Chondrocyte (in vitro differentiated cells): ENCODE measurements around the gene CBX6. TPM values are rescaled to one million over a fixed set of nuclear protein-coding genes. Genes with fewer than 3 reads are reported as not detected.

ENCODE experiments used
- DNase-seq: peaks from one replicate; pipeline ENCODE4 v3.0.0; 2021; ENCODE audit warnings: mixed read lengths, low spot score
- H3K27ac Mint-ChIP-seq: one replicate; pipeline ENCODE4 v1.8.0; 2021; ENCODE audit warnings: mild to moderate bottlenecking, moderate library complexity, mixed read lengths; ENCODE audit not compliant: unreplicated experiment
- H3K27me3 Mint-ChIP-seq: 2 replicates; pipeline ENCODE4 v1.8.0; 2021; ENCODE audit warnings: low read depth, mixed read lengths
- H3K36me3 Mint-ChIP-seq: 2 replicates; pipeline ENCODE4 v1.8.0; 2021; ENCODE audit warnings: low read depth, mixed read lengths
- H3K4me1 Mint-ChIP-seq: 2 replicates; pipeline ENCODE4 v1.8.0; 2021; ENCODE audit warnings: low read depth, mild to moderate bottlenecking, mixed read lengths
- H3K4me3 Mint-ChIP-seq: one replicate; pipeline ENCODE4 v1.8.0; 2021; ENCODE audit warnings: mild to moderate bottlenecking, moderate library complexity, mixed read lengths; ENCODE audit not compliant: unreplicated experiment
- H3K9me3 Mint-ChIP-seq: 2 replicates; pipeline ENCODE4 v1.8.0; 2021; ENCODE audit warnings: low read depth, mixed read lengths
- CTCF ChIP-seq: fragments of 200-600 bp; sonication (generic); IDR thresholded peaks from 2 replicates; pipeline ENCODE4 v1.5.0; 2021; ENCODE audit warnings: antibody characterized with exemption, mild to moderate bottlenecking, moderate library complexity
- total RNA-seq: library from RNA; stranded (reverse); gene quantifications from 3 replicates; pipeline ENCODE4 v1.2.1, GENCODE V29; 2021

Gene CBX6
- total RNA-seq, 1 donor from 2014 or later = 80.1 TPM

- DNase-seq = no peak
- Mint-ChIP-seq H3K27ac (no peak overlapping the region), H3K36me3 (peaks cover 15% of the 10 kb centered on the region), H3K4me3 (no peak overlapping the region), H3K9me3 (no peaks in the 10 kb centered on the region), H3K27me3 (peaks cover 10% of the 10 kb centered on the region), H3K4me1 (peaks cover 10% of the 10 kb centered on the region)
- no peak for TF ChIP-seq CTCF
Measured at GRCh38 chr22:38837414-38837928, 34.5 kb downstream of the CBX6 start.

GRCh38 chr22:38835888-38836301 is 36.1 kb downstream of the CBX6 start:
- H3K27me3 Mint-ChIP-seq = peaks cover 9% of the 10 kb centered on the region

GRCh38 chr22:38834991-38835390 is 37.0 kb downstream of the CBX6 start:
- peak; percentile 40 for DNase-seq
- H3K4me1 Mint-ChIP-seq = peaks cover 3% of the 10 kb centered on the region
- peaks cover 6% of the 10 kb centered on the region for H3K27me3 Mint-ChIP-seq
- no peak for TF ChIP-seq CTCF
- no peaks in the 10 kb centered on the region for H3K9me3 Mint-ChIP-seq
- H3K36me3 Mint-ChIP-seq = peaks cover 7% of the 10 kb centered on the region
- no peak overlapping the region for H3K27ac Mint-ChIP-seq
- no peak overlapping the region for H3K4me3 Mint-ChIP-seq

More at GRCh38 chr22:38835888-38836301, 36.1 kb downstream of the CBX6 start:
- TF ChIP-seq CTCF = no peak
- Mint-ChIP-seq H3K9me3 (no peaks in the 10 kb centered on the region), H3K36me3 (peaks cover 13% of the 10 kb centered on the region), H3K27ac (no peak overlapping the region), H3K4me3 (no peak overlapping the region), H3K4me1 (no peaks in the 10 kb centered on the region)
- no peak for DNase-seq

GRCh38 chr22:38834215-38834953 is 37.6 kb downstream of the CBX6 start:
- Mint-ChIP-seq H3K4me1 (peaks cover 9% of the 10 kb centered on the region), H3K27ac (no peak overlapping the region), H3K4me3 (no peak overlapping the region), H3K27me3 (peaks cover 4% of the 10 kb centered on the region), H3K9me3 (no peaks in the 10 kb centered on the region), H3K36me3 (peaks cover 3% of the 10 kb centered on the region)
- peak; percentile 52 for DNase-seq
- no peak for TF ChIP-seq CTCF

- Mint-ChIP-seq H3K27ac (no peak overlapping the region), H3K36me3 (peaks cover 2% of the 10 kb centered on the region), H3K9me3 (no peaks in the 10 kb centered on the region), H3K4me3 (no peak overlapping the region), H3K27me3 (peaks cover 4% of the 10 kb centered on the region), H3K4me1 (peaks cover 10% of the 10 kb centered on the region)
- TF ChIP-seq CTCF = no peak
- peak; percentile 60 for DNase-seq
Measured at GRCh38 chr22:38833061-38833460, 39.0 kb downstream of the CBX6 start.
